Stomach (tissue), 19 donors: Measurements from ENCODE around the gene PIGA. TPM values are rescaled to one million over a fixed set of nuclear protein-coding genes. Genes with fewer than 3 reads are reported as not detected.

Experiments used
- DNase-seq, 2 donors: peaks; one replicate each; pipeline versions ENCODE4 v3.0.0 to v3.0.0-alpha.2; 2013 to 2019
- H3K27ac ChIP-seq, 5 donors: fragments of 200-600 bp in 4 of 5; sonication (generic) in 4 of 5; one replicate each; pipeline ENCODE4 v1.5.1; 2013 to 2019; ENCODE audit warnings: mild to moderate bottlenecking in 1 of 5, moderate library complexity in 1 of 5
- H3K27me3 ChIP-seq, 3 donors: fragments of 200-600 bp; sonication (generic); one replicate each; pipeline ENCODE4 v1.5.1; 2017 to 2019; ENCODE audit warnings: mixed run types in 1 of 3
- H3K36me3 ChIP-seq, 4 donors: fragments of 200-600 bp; sonication (generic); 1 replicate in 3 of 4; 2 replicates in 1 of 4; pipeline ENCODE4 v1.5.1; 2016 to 2019
- H3K4me1 ChIP-seq, 4 donors: fragments of 200-600 bp; sonication (generic); one replicate each; pipeline ENCODE4 v1.5.1; 2016 to 2019
- H3K4me3 ChIP-seq, 4 donors: fragments of 200-600 bp; sonication (generic) in 3 of 4; one replicate each; pipeline ENCODE4 v1.5.1; 2016 to 2019; ENCODE audit warnings: mild to moderate bottlenecking in 1 of 4
- H3K9me3 ChIP-seq, 4 donors: fragments of 200-600 bp; sonication (generic); one replicate each; pipeline ENCODE4 v1.5.1; 2016 to 2019
- EP300 ChIP-seq: sonication (generic); formaldehyde crosslinking; IDR thresholded peaks from one replicate; pipeline ENCODE4 v1.6.1; 2017; ENCODE audit warnings: antibody characterized with exemption
- POLR2A ChIP-seq, 4 donors: fragments of 450-650 bp; IDR thresholded peaks; one replicate each; pipeline ENCODE4 v1.6.1; 2016; ENCODE audit warnings: antibody characterized with exemption in 4 of 4, control low read depth in 2 of 4, mild to moderate bottlenecking in 1 of 4, moderate library complexity in 1 of 4
- POLR2AphosphoS5 ChIP-seq, 3 donors: sonication (generic); formaldehyde crosslinking; IDR thresholded peaks; one replicate each; pipeline ENCODE4 v1.6.1; 2016; ENCODE audit warnings: antibody characterized with exemption in 3 of 3
- whole genome bisulfite sequencing, 5 donors: extraction: QIAGEN DNeasy Blood & Tissue Kit in 3 of 5; methylation state at CpG; one replicate each; pipeline versions ENCODE4 v1.1.5 to v1.1.7; 2013 to 2018; 5-methylcytosine and 5-hydroxymethylcytosine counted together
- intact Hi-C: fragments of 100-400 bp; cut with DNase I; formaldehyde crosslinking; loops from one replicate; pipeline ENCODE4 v1.15.1; 2023; ENCODE audit warnings: low total_unique reads
- long read RNA-seq, 10 donors: transcript quantifications; one replicate each; lab custom pipeline, GENCODE V29; 2026
- polyA plus RNA-seq, 3 donors: library from polyadenylated mRNA; stranded (reverse); fragments of 200-250 nt; gene quantifications; one replicate each; pipeline ENCODE4 v1.2.3, GENCODE V29; 2013
- total RNA-seq, 5 donors: library from RNA; depleted of rRNA; stranded (reverse); fragments of >200 nt; gene quantifications; one replicate each; pipeline versions ENCODE4 v1.1.0 to v1.2.3, GENCODE V29; 2014 to 2016
- TF ChIP-seq, protein P1 (sequence below), 7 experiments: fragments of 450-650 bp in 4 of 7; fragments of 200-600 bp in 3 of 7; sonication (generic) in 3 of 7; IDR thresholded peaks; one replicate each; pipeline ENCODE4 v1.5.1; 2016 to 2019; ENCODE audit warnings: antibody characterized with exemption in 7 of 7, control low read depth in 2 of 7, mild to moderate bottlenecking in 1 of 7
- donor health status: healthy with polysubstance abuse.
- donor health status: Bipolar disorder and iron deficiency.
- donor health status: healthy.

Gene PIGA, protein sequence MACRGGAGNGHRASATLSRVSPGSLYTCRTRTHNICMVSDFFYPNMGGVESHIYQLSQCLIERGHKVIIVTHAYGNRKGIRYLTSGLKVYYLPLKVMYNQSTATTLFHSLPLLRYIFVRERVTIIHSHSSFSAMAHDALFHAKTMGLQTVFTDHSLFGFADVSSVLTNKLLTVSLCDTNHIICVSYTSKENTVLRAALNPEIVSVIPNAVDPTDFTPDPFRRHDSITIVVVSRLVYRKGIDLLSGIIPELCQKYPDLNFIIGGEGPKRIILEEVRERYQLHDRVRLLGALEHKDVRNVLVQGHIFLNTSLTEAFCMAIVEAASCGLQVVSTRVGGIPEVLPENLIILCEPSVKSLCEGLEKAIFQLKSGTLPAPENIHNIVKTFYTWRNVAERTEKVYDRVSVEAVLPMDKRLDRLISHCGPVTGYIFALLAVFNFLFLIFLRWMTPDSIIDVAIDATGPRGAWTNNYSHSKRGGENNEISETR
- 10 to 100 TPM in 3 of 5 donors, 1 to 10 TPM in 1, under 1 TPM in 1; 0.58 to 59.7 (median 17.8) TPM for total RNA-seq
- polyA plus RNA-seq, result 1 to 10 TPM; 6.1 to 8.6 (median 6.4) TPM
- long read RNA-seq, donor 1, result 0 reads
- long read RNA-seq, donor 2, partial matches to known transcripts, result 0 of 2 reads
- long read RNA-seq, donor 2, other reads (novel, unspliced or antisense), result 0 of 2 reads
- long read RNA-seq, donor 3, partial matches to known transcripts, result 0 of 1 reads
- long read RNA-seq, donor 3, other reads (novel, unspliced or antisense), result 0 of 1 reads
- long read RNA-seq, donor 4, result 0 reads
- long read RNA-seq, donor 5, result 0 reads
- long read RNA-seq, donor 6, partial matches to known transcripts, result 0 of 1 reads
- long read RNA-seq, donor 6, other reads (novel, unspliced or antisense), result 0 of 1 reads
- long read RNA-seq, donor 7, partial matches to known transcripts, result 0 of 3 reads
- long read RNA-seq, donor 7, other reads (novel, unspliced or antisense), result 0 of 3 reads
- long read RNA-seq, donor 8, partial matches to known transcripts, result 0 of 1 reads
- long read RNA-seq, donor 8, other reads (novel, unspliced or antisense), result 0 of 1 reads
- long read RNA-seq, donor 9, result 0 reads
- long read RNA-seq, donor 10, partial matches to known transcripts, result 0 of 1 reads
- long read RNA-seq, donor 10, other reads (novel, unspliced or antisense), result 0 of 1 reads

DNA sequence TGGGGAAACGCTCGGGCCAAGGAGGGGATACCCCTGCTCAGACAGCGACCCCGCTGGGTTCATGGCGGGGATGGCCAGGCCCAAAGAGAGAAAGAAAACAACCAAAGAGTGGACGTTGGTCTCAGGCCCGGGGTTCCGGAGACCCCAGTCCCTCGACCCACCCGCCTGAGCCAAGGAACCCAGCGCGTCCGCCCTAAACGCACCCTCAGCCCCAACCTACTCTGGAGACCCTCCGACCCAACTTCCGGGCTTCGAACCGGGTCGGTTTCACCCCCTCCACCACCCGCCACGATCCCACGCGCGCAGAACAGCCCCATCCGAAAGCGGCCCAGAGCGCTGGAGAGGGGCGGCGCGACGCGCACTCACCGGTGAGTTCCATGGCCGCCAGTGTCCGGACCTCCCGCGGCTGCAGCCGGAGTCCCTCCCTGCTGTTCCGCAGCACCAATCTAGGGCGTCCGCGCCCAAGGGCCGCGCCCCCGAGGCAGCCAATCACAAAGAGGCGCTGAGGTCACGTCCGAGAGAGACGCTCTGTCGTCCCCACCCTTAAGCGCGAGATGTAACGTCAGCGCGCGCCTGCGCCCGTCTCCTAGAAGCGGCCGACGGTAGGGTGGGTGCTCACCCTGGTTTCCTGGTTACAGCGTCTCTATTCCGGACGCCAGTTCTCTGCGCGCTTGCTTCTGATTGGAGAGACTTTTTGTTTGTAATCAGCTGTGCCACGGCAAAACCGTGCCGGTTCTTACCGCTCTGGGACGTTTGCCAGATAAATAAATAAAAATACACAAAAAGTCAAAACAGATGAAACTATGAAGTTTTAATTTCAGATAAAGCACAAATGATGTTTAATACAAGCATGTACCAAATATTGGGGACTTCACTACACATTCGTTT is at the start of gene PIGA:
Gene PIGA (minus strand): TSS at position 389 of the 888 bp plus-strand sequence. CDS start 3,593 bp downstream, outside the sequence.
- Histone ChIP-seq H3K27me3 (no peaks in the 10 kb centered on the region), H3K9me3 (no peaks in the 10 kb centered on the region), H3K36me3 (peaks cover 5 to 14% (median 13%) of the 10 kb centered on the region in 4 donors), H3K27ac (peak within 1 kb of the TSS; percentile 90 to 95 (median 91)), H3K4me1 (peaks cover 0 to 19% (median 6%) of the 10 kb centered on the region in 4 donors), H3K4me3 (peak within 1 kb of the TSS; percentile 54 to 70 (median 61))
- WGBS, 5 donors, result 0 to 39% (median 0%) methylated on average over 14 to 72 of the region's 72 CpGs
- TF ChIP-seq EP300 (no peak), POLR2A (IDR thresholded peaks at IDR 0.05) (peak in 2 of 4 donors; percentile 85 to 95), POLR2AphosphoS5 (IDR thresholded peaks at IDR 0.05) (peak; percentile 77 to 98 (median 97))
- TF ChIP-seq, protein P1, sequence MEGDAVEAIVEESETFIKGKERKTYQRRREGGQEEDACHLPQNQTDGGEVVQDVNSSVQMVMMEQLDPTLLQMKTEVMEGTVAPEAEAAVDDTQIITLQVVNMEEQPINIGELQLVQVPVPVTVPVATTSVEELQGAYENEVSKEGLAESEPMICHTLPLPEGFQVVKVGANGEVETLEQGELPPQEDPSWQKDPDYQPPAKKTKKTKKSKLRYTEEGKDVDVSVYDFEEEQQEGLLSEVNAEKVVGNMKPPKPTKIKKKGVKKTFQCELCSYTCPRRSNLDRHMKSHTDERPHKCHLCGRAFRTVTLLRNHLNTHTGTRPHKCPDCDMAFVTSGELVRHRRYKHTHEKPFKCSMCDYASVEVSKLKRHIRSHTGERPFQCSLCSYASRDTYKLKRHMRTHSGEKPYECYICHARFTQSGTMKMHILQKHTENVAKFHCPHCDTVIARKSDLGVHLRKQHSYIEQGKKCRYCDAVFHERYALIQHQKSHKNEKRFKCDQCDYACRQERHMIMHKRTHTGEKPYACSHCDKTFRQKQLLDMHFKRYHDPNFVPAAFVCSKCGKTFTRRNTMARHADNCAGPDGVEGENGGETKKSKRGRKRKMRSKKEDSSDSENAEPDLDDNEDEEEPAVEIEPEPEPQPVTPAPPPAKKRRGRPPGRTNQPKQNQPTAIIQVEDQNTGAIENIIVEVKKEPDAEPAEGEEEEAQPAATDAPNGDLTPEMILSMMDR (IDR thresholded peaks at IDR 0.05), result no peak
- DNase-seq, result peak; percentile 94 to 98
- intact Hi-C loops, result no loop called here

DNA sequence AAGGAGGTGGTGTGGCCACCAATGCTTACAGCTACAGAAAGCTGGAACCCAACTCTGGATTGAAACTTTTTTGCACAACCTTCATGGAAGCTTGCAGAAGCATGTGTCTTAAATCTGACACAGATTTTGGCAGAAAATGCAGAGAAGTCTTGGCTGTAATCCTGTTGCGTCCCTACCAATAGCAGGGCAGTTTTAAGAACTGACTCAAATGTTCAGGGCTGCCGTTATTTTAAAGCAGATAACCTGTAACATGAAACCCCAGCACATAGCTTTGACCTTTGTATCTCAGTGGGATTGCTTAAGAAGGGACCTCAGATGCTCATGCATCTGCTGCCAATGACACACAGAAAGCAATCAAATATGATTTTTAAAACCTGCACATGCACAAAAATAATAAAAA is 49.0 kb upstream of the PIGA start, which contains the start of gene VEGFD:
Gene VEGFD (minus strand): TSS at position 110 of the 400 bp plus-strand sequence. CDS start 467 bp downstream, outside the sequence.
- no peaks in the 10 kb centered on the region for H3K9me3 ChIP-seq
- TF ChIP-seq, protein P1 (IDR thresholded peaks at IDR 0.05), result no peak
- TF ChIP-seq POLR2AphosphoS5 (IDR thresholded peaks at IDR 0.05) (no peak), POLR2A (IDR thresholded peaks at IDR 0.05) (no peak), EP300 (no peak)
- no peaks in the 10 kb centered on the region for H3K4me1 ChIP-seq
- peak in 1 of 2 donors; percentile 26 for DNase-seq
- no peak within 1 kb of the TSS for H3K27ac ChIP-seq
- intact Hi-C loops, result no loop called here
- peaks cover 0 to 6% (median 0%) of the 10 kb centered on the region in 4 donors for H3K36me3 ChIP-seq
- WGBS, 5 donors, result 22 to 43% (median 27%) methylated on average over 1 to 2 of the region's 2 CpGs
- H3K27me3 ChIP-seq, result no peaks in the 10 kb centered on the region
- H3K4me3 ChIP-seq, result no peak within 1 kb of the TSS

DNA sequence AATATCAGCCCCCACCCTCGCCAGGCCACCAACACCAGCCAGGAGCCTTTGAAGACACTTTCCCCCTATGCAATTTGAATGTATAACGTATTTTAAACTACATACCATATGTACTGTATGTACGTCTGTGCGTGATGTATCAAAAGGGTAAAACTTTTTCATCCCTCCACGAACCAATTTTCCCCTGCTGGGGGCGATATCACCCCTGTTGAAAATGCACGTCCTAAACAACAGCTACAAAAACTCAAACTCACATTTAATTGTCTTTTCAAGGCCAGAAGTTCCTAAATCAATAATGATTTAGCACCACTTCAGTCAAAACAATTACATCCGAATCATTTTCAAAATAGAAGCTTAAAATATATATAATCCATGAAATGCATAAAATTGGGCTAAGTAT is 47.5 kb upstream of the PIGA start:
- WGBS, 5 donors, result 52 to 83% (median 79%) methylated on average over 8 of the region's 8 CpGs
- intact Hi-C loops, result no loop called here
- TF ChIP-seq EP300, result no peak
- TF ChIP-seq POLR2AphosphoS5 (IDR thresholded peaks at IDR 0.05), result no peak
- no peak for TF ChIP-seq POLR2A (IDR thresholded peaks at IDR 0.05)
- TF ChIP-seq, protein P1 (IDR thresholded peaks at IDR 0.05), result no peak
- no peak for DNase-seq
- Histone ChIP-seq H3K36me3 (no peaks in the 10 kb centered on the region), H3K4me1 (no peaks in the 10 kb centered on the region), H3K9me3 (no peaks in the 10 kb centered on the region), H3K27ac (no peak overlapping the region), H3K4me3 (no peak overlapping the region), H3K27me3 (no peaks in the 10 kb centered on the region)
